HepG2 (cell line): ENCODE results near the gene ETS1.

Source experiments
- ATF1 ChIP-seq: IDR thresholded peaks from 2 replicates; pipeline ENCODE4 v1.6.1; 2016; ENCODE audit warnings: mild to moderate bottlenecking, control low read depth
- SMC3 ChIP-seq: IDR thresholded peaks from 2 replicates; pipeline ENCODE4 v1.6.1; 2011; ENCODE audit warnings: low read length, improper control_type of control experiment
- TARDBP ChIP-seq: sonication (generic); formaldehyde crosslinking; IDR thresholded peaks from 2 replicates; pipeline ENCODE4 v1.8.0; 2022; ENCODE audit warnings: mild to moderate bottlenecking, missing genetic modification reagents
- ZNF703 ChIP-seq: sonication (generic); formaldehyde crosslinking; IDR thresholded peaks from 2 replicates; pipeline ENCODE4 v1.5.1; 2020; ENCODE audit warnings: missing genetic modification reagents, mild to moderate bottlenecking, moderate library complexity, borderline replicate concordance
- ZNF749 ChIP-seq: sonication (generic); formaldehyde crosslinking; IDR thresholded peaks from 2 replicates; pipeline ENCODE4 v1.8.0; 2022; ENCODE audit warnings: mild to moderate bottlenecking, missing genetic modification reagents, moderate library complexity, borderline replicate concordance
- TF ChIP-seq, protein P1 (sequence below): sonication (generic); formaldehyde crosslinking; IDR thresholded peaks from 2 replicates; pipeline ENCODE4 v1.5.0; 2020; ENCODE audit warnings: mild to moderate bottlenecking, missing genetic modification reagents, moderate library complexity

- TF ChIP-seq TARDBP (CRISPR knock-in tag) (no peak), ZNF749 (no peak), ATF1 (no peak), SMC3 (no peak), ZNF703 (CRISPR knock-in tag) (no peak)
- TF ChIP-seq, protein P1, sequence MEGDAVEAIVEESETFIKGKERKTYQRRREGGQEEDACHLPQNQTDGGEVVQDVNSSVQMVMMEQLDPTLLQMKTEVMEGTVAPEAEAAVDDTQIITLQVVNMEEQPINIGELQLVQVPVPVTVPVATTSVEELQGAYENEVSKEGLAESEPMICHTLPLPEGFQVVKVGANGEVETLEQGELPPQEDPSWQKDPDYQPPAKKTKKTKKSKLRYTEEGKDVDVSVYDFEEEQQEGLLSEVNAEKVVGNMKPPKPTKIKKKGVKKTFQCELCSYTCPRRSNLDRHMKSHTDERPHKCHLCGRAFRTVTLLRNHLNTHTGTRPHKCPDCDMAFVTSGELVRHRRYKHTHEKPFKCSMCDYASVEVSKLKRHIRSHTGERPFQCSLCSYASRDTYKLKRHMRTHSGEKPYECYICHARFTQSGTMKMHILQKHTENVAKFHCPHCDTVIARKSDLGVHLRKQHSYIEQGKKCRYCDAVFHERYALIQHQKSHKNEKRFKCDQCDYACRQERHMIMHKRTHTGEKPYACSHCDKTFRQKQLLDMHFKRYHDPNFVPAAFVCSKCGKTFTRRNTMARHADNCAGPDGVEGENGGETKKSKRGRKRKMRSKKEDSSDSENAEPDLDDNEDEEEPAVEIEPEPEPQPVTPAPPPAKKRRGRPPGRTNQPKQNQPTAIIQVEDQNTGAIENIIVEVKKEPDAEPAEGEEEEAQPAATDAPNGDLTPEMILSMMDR, result no peak
Observed at GRCh38 chr11:128497061-128497775, 90.1 kb downstream of the ETS1 start.
